ENCODE measurements around the gene POMP. TPM values are rescaled to one million over a fixed set of nuclear protein-coding genes. Genes with fewer than 3 reads are reported as not detected.
"Not testable (repeated sequence)": the region's sequence is repeated elsewhere in the genome, so short reads cannot be mapped to it uniquely, and the experiment has no call there.

Gene POMP
- total RNA-seq, 1 donor from 2014 or later: 73.6 TPM

- no peaks in the 10 kb centered on the region for H3K9me3 Mint-ChIP-seq (ENCODE audit: unreplicated experiment)
- TF ChIP-seq CTCF (IDR thresholded peaks at IDR 0.05; ENCODE audit: partially characterized antibody, unreplicated experiment): no peak
- peaks cover 6% of the 10 kb centered on the region for H3K36me3 Mint-ChIP-seq (ENCODE audit: unreplicated experiment)
- no peak overlapping the region for H3K4me3 Mint-ChIP-seq (ENCODE audit: unreplicated experiment)
- H3K4me1 Mint-ChIP-seq (ENCODE audit: low read depth, unreplicated experiment): no peaks in the 10 kb centered on the region
- H3K27me3 Mint-ChIP-seq (ENCODE audit: unreplicated experiment): no peaks in the 10 kb centered on the region
- no peak for DNase-seq
- no peak overlapping the region for H3K27ac Mint-ChIP-seq (ENCODE audit: unreplicated experiment)
These were observed 12.3 kb downstream of the POMP start for GRCh38 chr13:28671126-28671792.

- TF ChIP-seq CTCF (IDR thresholded peaks at IDR 0.05; ENCODE audit: partially characterized antibody, unreplicated experiment): no peak
- Mint-ChIP-seq H3K27ac (ENCODE audit: unreplicated experiment) (no peak overlapping the region), H3K27me3 (ENCODE audit: unreplicated experiment) (no peaks in the 10 kb centered on the region), H3K4me3 (ENCODE audit: unreplicated experiment) (no peak overlapping the region), H3K4me1 (ENCODE audit: low read depth, unreplicated experiment) (no peaks in the 10 kb centered on the region), H3K36me3 (ENCODE audit: unreplicated experiment) (no peaks in the 10 kb centered on the region), H3K9me3 (ENCODE audit: unreplicated experiment) (no peaks in the 10 kb centered on the region)
- no peak for DNase-seq
These were observed 19.9 kb downstream of the POMP start for GRCh38 chr13:28678809-28679208.

GRCh38 chr13:28679628-28680027 is 20.7 kb downstream of the POMP start:
- Mint-ChIP-seq H3K36me3 (ENCODE audit: unreplicated experiment) (no peaks in the 10 kb centered on the region), H3K9me3 (ENCODE audit: unreplicated experiment) (no peaks in the 10 kb centered on the region), H3K4me1 (ENCODE audit: low read depth, unreplicated experiment) (no peaks in the 10 kb centered on the region), H3K27me3 (ENCODE audit: unreplicated experiment) (peaks cover under 1% of the 10 kb centered on the region), H3K27ac (ENCODE audit: unreplicated experiment) (no peak overlapping the region), H3K4me3 (ENCODE audit: unreplicated experiment) (no peak overlapping the region)
- no peak for DNase-seq
- TF ChIP-seq CTCF (IDR thresholded peaks at IDR 0.05; ENCODE audit: partially characterized antibody, unreplicated experiment): peak; percentile 34

GRCh38 chr13:28680541-28680940 is 21.6 kb downstream of the POMP start:
- Mint-ChIP-seq H3K4me1 (ENCODE audit: low read depth, unreplicated experiment) (no peaks in the 10 kb centered on the region), H3K27ac (ENCODE audit: unreplicated experiment) (no peak overlapping the region)

GRCh38 chr13:28683169-28683568 is 24.2 kb downstream of the POMP start:
- not testable (repeated sequence) for H3K4me1 Mint-ChIP-seq (ENCODE audit: low read depth, unreplicated experiment); DNase-seq; H3K27ac Mint-ChIP-seq (ENCODE audit: unreplicated experiment); H3K36me3 Mint-ChIP-seq (ENCODE audit: unreplicated experiment); H3K9me3 Mint-ChIP-seq (ENCODE audit: unreplicated experiment); H3K27me3 Mint-ChIP-seq (ENCODE audit: unreplicated experiment); H3K4me3 Mint-ChIP-seq (ENCODE audit: unreplicated experiment)

More at GRCh38 chr13:28680541-28680940, 21.6 kb downstream of the POMP start:
- peaks cover 3% of the 10 kb centered on the region for H3K27me3 Mint-ChIP-seq (ENCODE audit: unreplicated experiment)
- DNase-seq: no peak
- H3K36me3 Mint-ChIP-seq (ENCODE audit: unreplicated experiment): no peaks in the 10 kb centered on the region
- H3K4me3 Mint-ChIP-seq (ENCODE audit: unreplicated experiment): no peak overlapping the region
- TF ChIP-seq CTCF (IDR thresholded peaks at IDR 0.05; ENCODE audit: partially characterized antibody, unreplicated experiment): no peak
- no peaks in the 10 kb centered on the region for H3K9me3 Mint-ChIP-seq (ENCODE audit: unreplicated experiment)

Measured in glutamatergic neuron (in vitro differentiated cells).